GM19455 (cell line): ENCODE measurements around the gene FRMD4A.
"Not testable (repeated sequence)": the region's sequence is repeated elsewhere in the genome, so short reads cannot be mapped to it uniquely, and the experiment has no call there.

ENCODE experiments used
- ATAC-seq: cut with Tn5 transposase; IDR thresholded peaks from one replicate; pipeline ENCODE4 v1.9.1; 2021; ENCODE audit not compliant: unreplicated experiment

FRMD4A gene

DNA sequence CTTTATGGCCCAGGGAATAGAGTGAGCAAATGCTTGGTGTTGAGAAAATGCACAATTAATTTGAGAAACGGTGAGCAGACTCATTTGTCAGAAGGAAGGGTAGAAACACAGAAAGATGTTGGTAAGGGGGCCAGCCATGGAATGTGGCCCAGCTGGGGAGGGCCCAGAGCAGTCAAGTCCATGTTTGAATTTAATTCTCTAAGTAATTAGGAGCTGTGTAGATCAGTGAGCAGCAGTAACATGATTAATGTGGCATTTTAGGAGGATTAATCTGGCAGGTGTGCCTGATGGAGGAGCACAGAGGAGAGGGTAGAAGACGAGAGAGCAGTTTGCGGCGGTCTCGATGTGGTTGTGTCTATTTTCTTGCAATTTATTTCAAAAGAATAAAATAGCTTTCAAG is 218.7 kb downstream of the FRMD4A start:
- ATAC-seq: no peak

DNA sequence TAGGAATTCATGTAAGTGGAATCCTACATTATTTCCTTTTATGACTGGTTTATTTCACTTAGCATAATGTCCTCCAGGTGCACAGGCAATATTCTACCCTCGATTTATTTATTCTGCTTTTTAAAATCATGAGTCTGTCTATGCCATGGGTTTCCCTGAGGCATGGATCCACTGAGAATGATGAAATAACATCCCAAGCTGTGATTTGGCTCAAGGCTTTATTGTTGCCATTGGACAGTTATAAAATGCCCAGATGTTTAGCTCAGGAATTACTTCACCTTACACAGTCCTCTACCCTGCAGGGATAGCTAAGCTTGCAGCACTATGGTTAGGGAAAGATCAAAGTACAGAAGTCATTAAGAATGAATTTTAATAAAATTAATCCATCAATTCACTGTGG is 219.5 kb downstream of the FRMD4A start:
- no peak for ATAC-seq

- ATAC-seq: no peak
Observed at GRCh38 chr10:14106828-14107227, 223.9 kb downstream of the FRMD4A start.

DNA sequence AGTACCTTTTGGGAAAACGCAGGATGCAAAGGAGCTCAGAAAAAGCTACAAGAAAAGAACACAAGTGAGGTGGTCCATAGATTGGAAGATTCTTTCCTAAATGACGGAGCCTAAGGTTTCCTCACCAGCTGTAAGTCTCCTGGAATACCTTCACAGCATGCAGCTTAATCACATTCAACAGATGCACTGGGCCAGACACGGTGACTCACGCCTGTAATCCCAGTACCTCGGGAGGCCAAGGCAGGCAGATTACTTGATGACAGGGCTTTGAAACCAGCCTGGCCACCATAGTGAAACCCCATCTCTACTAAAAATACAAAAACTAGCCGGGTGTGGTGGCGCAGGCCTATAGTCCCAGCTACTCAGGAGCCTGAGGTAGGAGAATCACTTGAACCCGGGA is 228.7 kb downstream of the FRMD4A start:
- no peak for ATAC-seq

DNA sequence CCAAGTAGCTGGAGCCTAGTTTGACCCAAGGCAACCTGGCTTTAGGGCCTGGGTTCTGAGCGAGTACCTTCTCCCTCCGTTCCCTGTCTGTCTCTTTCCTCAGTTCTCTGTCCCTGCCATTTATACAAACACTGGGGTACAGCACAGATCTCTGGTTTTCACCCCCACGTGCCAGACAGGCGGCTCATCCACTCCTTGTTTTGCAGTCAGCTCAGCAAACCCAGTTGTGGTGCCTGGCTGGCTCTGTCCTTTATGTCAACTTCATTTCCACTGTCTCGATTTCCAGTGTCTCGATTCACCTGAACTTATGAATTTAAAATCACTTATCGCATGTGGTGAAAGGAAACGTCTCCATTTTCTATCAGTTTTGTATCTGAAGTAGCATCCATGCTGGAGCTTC is 230.8 kb downstream of the FRMD4A start:
- no peak for ATAC-seq

GRCh38 chr10:14093730-14094484 is 236.8 kb downstream of the FRMD4A start:
- no peak for ATAC-seq

DNA sequence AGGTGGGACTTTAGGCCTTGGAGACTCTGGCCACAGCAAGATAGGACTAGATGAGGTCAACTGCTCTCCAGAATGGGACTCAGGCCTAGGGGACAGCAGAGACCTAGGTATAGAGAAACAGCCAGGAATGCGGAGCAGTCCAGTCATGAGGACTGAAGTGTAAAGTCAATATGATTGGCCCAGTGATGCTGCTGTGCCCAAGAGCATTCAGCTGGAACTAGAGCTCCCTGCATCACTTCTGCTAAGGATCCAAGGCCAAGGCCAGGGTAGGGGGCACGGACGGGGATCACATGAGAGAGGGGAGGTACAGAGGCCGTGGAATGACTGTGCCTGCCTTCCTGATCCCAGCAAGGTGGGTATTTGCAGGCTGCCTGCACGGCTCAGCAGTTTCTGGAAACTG is 237.9 kb downstream of the FRMD4A start:
- ATAC-seq: no peak

GRCh38 chr10:14089556-14090292 is 241.0 kb downstream of the FRMD4A start:
- no peak for ATAC-seq

- no peak for ATAC-seq
Observed at GRCh38 chr10:14087566-14087965, 243.2 kb downstream of the FRMD4A start.

- ATAC-seq: no peak
Observed at GRCh38 chr10:14086596-14086995, 244.1 kb downstream of the FRMD4A start.

DNA sequence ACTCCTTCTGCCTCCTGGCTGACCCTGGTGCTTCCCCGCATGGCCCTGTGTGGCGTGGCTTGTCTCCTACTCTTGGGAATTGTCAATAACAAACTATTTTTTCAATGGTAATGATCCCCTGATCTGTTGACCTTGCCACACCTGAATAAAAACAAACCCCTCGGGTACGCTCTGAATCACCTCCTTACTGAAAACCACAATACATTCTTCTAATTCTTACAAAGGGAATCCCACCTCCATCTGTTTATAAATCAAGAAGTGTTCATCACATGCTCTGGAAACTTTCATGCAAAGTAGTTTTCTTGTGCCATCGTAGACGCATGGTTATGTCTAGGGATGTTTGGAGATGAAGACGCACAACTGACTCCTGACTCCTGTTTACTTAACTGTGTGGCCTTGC is 245.8 kb downstream of the FRMD4A start:
- no peak for ATAC-seq

DNA sequence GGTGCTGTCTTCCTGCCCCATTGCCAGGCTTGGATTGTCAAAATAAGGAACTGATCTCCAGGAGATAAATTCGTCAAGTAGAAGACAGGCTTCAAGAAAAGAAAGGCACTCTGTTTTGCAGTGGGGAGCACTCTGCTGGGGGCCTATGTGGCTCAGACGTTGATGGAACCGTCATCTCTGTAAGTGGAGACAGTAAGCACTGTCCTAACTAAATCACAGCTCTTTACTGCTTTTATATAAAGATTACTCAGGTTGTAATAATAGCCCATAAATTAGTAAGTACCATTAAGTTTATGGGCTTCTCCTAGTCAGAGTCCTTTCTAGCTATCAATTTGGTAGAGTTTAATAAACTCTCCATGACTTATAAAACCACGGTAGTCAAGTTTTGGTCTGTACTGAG is 249.9 kb downstream of the FRMD4A start:
- no peak for ATAC-seq

- ATAC-seq: no peak
Observed at GRCh38 chr10:14077430-14077829, 253.3 kb downstream of the FRMD4A start.

GRCh38 chr10:14074062-14074884 is 256.5 kb downstream of the FRMD4A start:
- ATAC-seq: no peak

DNA sequence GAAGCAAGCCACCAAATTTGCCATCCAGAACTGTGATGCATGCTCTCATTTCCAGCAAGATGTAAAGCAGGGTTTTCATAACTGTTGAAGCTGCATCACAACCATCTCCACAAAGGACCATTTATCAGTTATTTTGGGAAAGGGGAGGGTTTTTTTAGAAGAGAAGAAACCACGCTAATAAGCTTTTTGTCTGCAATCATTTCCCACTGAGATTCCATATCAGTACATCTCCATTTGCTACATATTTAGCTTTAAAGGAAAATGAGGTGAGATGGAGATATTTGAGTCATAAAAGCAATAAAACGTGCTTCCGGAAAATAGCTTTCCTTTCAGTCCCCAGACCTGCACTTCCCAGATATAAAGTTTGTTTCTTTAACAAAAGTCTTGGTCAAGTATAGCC is 258.2 kb downstream of the FRMD4A start:
- no peak for ATAC-seq

GRCh38 chr10:14071956-14072355 is 258.8 kb downstream of the FRMD4A start:
- no peak for ATAC-seq

DNA sequence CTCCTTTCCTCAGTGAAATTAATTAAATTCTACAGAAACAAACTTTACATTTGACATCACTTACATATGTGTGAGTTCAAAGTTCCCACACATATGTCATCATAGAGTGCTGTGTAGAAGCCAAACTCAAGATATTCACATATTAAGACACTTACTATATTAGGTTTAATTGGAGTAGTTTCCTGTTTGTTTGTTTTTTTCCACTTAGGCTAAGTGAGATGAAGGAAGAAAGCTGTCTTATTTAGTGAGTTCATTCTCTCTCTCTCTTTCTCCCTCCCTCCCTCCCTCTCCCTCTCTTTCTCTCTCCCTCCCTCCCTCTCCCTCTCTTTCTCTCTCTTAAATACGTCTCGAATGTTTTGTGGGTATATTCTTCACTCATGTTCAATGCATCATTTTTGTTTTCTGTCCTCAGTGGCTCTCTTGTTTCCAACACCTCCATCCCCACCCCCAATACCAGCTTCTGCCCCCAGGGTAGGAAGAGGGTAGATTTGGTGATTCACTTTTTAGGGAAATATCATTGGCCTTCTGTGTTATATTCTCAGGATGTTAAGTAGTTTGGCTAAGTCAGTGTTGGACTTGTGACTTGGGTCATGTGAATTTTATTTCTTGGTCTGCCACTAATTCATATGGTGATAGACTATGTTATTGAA is 262.0 kb downstream of the FRMD4A start:
- ATAC-seq: no peak

DNA sequence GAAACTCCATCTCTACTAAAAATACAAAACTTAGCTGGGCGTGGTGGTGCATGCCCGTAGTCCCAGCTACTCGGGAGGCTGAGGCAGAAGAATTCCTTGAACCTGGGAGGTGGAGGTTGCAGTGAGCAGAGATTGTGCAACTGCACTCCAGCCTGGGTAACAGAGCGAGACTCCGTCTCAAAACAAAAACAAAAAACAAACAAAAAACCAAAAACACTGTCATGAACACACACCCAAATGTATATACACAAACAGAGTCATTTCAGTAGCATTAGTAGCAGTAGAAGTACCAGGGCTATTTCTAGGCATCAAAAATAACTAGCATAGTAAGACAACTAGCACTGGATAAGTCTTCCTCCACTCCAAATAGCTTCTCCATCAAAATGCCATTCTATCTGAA is 263.1 kb downstream of the FRMD4A start:
- ATAC-seq: not testable (repeated sequence)

- no peak for ATAC-seq
Observed at GRCh38 chr10:14066106-14066505, 264.6 kb downstream of the FRMD4A start.

GRCh38 chr10:14063531-14064285 is 267.0 kb downstream of the FRMD4A start:
- ATAC-seq: no peak
